A549 (cell line): Measurements from ENCODE around the gene AAK1. TPM values are rescaled to one million over a fixed set of nuclear protein-coding genes. Genes with fewer than 3 reads are reported as not detected.

Experiments
- ATAC-seq, 2 experiments: fragments of 200-7000 bp in 1 of 2; fragments of >200 bp in 1 of 2; cut with Nextera tagmentation in 1 of 2; cut with Tn5 transposase in 1 of 2; 3 replicates each; pipeline versions ENCODE4 v1.8.0 to v1.9.1; 2018 to 2020; ENCODE audit warnings: mild to moderate bottlenecking in 1 of 2, moderate library complexity in 1 of 2
- CTCF ChIA-PET: fragments of 300-600 bp; sonication (Branson Sonifier 250); formaldehyde crosslinking; extraction: SDS; loops from one replicate; lab custom pipeline; 2021; ENCODE audit warnings: antibody characterized with exemption, inconsistent platforms; lab: Yijun Ruan, JAX
- POLR2A ChIA-PET: fragments of 350-600 bp; formaldehyde crosslinking; extraction: SDS; loops from one replicate; lab custom pipeline; 2021; ENCODE audit warnings: antibody characterized with exemption, inconsistent platforms; lab: Yijun Ruan, JAX
- DNase-seq, 2 experiments: peaks; one replicate each; pipeline versions ENCODE4 v3.0.0 to v3.0.0-alpha.2; 2011 to 2016; ENCODE audit warnings: low read depth in 1 of 2, low spot score in 1 of 2
- FAIRE-seq: peaks from 2 replicates; lab custom pipeline; 2011; peaks lifted over from hg19 to GRCh38; lab: Jason Lieb, UNC
- H3K27ac ChIP-seq, 2 experiments: fragments of >200 bp; sonication (Bioruptor Twin); formaldehyde crosslinking; 3 replicates each; pipeline ENCODE4 v1.5.1; 2016 to 2017
- H3K4me1 ChIP-seq: fragments of >200 bp; sonication (Bioruptor Twin); formaldehyde crosslinking; 3 replicates; pipeline ENCODE4 v1.6.1; 2016
- H3K4me2 ChIP-seq: fragments of >200 bp; sonication (Bioruptor Twin); formaldehyde crosslinking; 3 replicates; pipeline ENCODE4 v1.6.1; 2016
- H3K4me3 ChIP-seq: fragments of >200 bp; sonication (Bioruptor Twin); formaldehyde crosslinking; 3 replicates; pipeline ENCODE4 v1.5.1; 2016
- H3K9me3 ChIP-seq: fragments of >200 bp; sonication (Bioruptor Twin); formaldehyde crosslinking; 3 replicates; pipeline ENCODE4 v1.6.1; 2016
- CHD2 ChIP-seq: fragments of 150-350 bp; IDR thresholded peaks from 2 replicates; pipeline ENCODE4 v1.6.1; 2014; ENCODE audit warnings: low read length; ENCODE audit not compliant: partially characterized antibody
- EHF ChIP-seq: fragments of 250-450 bp; sonication (Bioruptor Pico); IDR thresholded peaks from 2 replicates; pipeline ENCODE4 v1.5.0; 2020; ENCODE audit warnings: mild to moderate bottlenecking
- FOSL2 ChIP-seq, 2 experiments: fragments of 450-650 bp in 1 of 2; fragments of >200 bp in 1 of 2; sonication (Bioruptor Twin) in 1 of 2; formaldehyde crosslinking; IDR thresholded peaks; 2 replicates each; pipeline versions ENCODE4 v1.5.0 to v1.6.1; 2016 to 2020; ENCODE audit warnings: mild to moderate bottlenecking in 1 of 2, moderate library complexity in 1 of 2
- GATA3 ChIP-seq: IDR thresholded peaks from 2 replicates; pipeline ENCODE4 v1.6.1; 2012; ENCODE audit warnings: borderline replicate concordance
- HOXB13 ChIP-seq: fragments of 250-450 bp; sonication (Bioruptor Pico); IDR thresholded peaks from 2 replicates; pipeline ENCODE4 v1.5.0; 2020; ENCODE audit warnings: low read depth, mild to moderate bottlenecking, moderate library complexity
- HOXB5 ChIP-seq: fragments of 250-450 bp; sonication (Bioruptor Pico); IDR thresholded peaks from 2 replicates; pipeline ENCODE4 v1.5.0; 2020; ENCODE audit warnings: mild to moderate bottlenecking, moderate library complexity
- KDM1A ChIP-seq: fragments of 200-600 bp; sonication (generic); IDR thresholded peaks from 2 replicates; pipeline ENCODE4 v1.6.1; 2016; ENCODE audit warnings: low read depth, mild to moderate bottlenecking
- KDM5A ChIP-seq: fragments of 200-600 bp; sonication (generic); IDR thresholded peaks from 2 replicates; pipeline ENCODE4 v1.6.1; 2016; ENCODE audit warnings: antibody characterized with exemption, mild to moderate bottlenecking
- MAFK ChIP-seq: fragments of 450-650 bp; IDR thresholded peaks from 2 replicates; pipeline ENCODE4 v1.6.1; 2014; ENCODE audit not compliant: partially characterized antibody
- MYC ChIP-seq: IDR thresholded peaks from 2 replicates; pipeline ENCODE4 v1.6.1; 2012; ENCODE audit warnings: mild to moderate bottlenecking, inconsistent platforms, low read length, improper control_type of control experiment, borderline replicate concordance
- RAD21 ChIP-seq, 2 experiments: fragments of >200 bp in 1 of 2; sonication (Bioruptor Twin) in 1 of 2; formaldehyde crosslinking in 1 of 2; IDR thresholded peaks in 1 of 2; conservative IDR thresholded peaks in 1 of 2; 2 replicates in 1 of 2; 3 replicates in 1 of 2; pipeline ENCODE4 v1.6.1; 2012 to 2018; ENCODE audit warnings: inconsistent platforms in 1 of 2
- RARB ChIP-seq: fragments of 250-450 bp; sonication (Bioruptor Pico); IDR thresholded peaks from 2 replicates; pipeline ENCODE4 v1.8.0; 2021; ENCODE audit warnings: mild to moderate bottlenecking, moderate library complexity
- SMC3 ChIP-seq: fragments of >200 bp; sonication (Bioruptor Twin); formaldehyde crosslinking; IDR thresholded peaks from 3 replicates; pipeline ENCODE4 v1.6.1; 2018; ENCODE audit warnings: inconsistent platforms
- ZC3H11A ChIP-seq: fragments of 450-650 bp; IDR thresholded peaks from 2 replicates; pipeline ENCODE4 v1.6.1; 2014; ENCODE audit warnings: antibody characterized with exemption, mild to moderate bottlenecking
- ZFP36 ChIP-seq: fragments of 450-650 bp; IDR thresholded peaks from 2 replicates; pipeline ENCODE4 v1.6.1; 2014; ENCODE audit warnings: borderline replicate concordance; ENCODE audit not compliant: partially characterized antibody
- ZSCAN20 ChIP-seq: fragments of 250-450 bp; sonication (Bioruptor Pico); IDR thresholded peaks from 2 replicates; pipeline ENCODE4 v1.8.0; 2022; ENCODE audit warnings: mild to moderate bottlenecking, moderate library complexity
- WGBS: methylation state at CpG from one replicate; pipeline ENCODE4 v1.1.6; 2017; ENCODE audit errors: missing lambda C conversion rate; 5-methylcytosine and 5-hydroxymethylcytosine counted together
- polyA plus RNA-seq, 4 experiments: library from polyadenylated mRNA; depleted of rRNA in 3 of 4; stranded (reverse); fragments of >200 nt; fragmentation: RNase III in 1 of 4; extraction: RNeasy Plus Mini Kit Qiagen cat#74134 plus additional on column Dnase treatment in 1 of 4; gene quantifications; 2 replicates in 3 of 4; 3 replicates in 1 of 4; pipeline ENCODE4 v1.2.3, GENCODE V29; 2011 to 2017
- TF ChIP-seq, protein P1 (sequence below): fragments of >200 bp; sonication (Bioruptor Twin); formaldehyde crosslinking; IDR thresholded peaks from 3 replicates; pipeline ENCODE4 v1.5.1; 2016
- TF ChIP-seq, protein P2 (sequence below): fragments of 450-650 bp; IDR thresholded peaks from 2 replicates; pipeline ENCODE4 v1.6.1; 2014; ENCODE audit warnings: antibody characterized with exemption
- TF ChIP-seq, protein P3 (sequence below): IDR thresholded peaks from 2 replicates; pipeline ENCODE4 v1.6.1; 2012
- TF ChIP-seq, protein P4 (sequence below): IDR thresholded peaks from 2 replicates; pipeline ENCODE4 v1.6.1; 2012
- TF ChIP-seq, protein P5 (sequence below): IDR thresholded peaks from 2 replicates; pipeline ENCODE4 v1.6.1; 2012; ENCODE audit warnings: low read depth, borderline replicate concordance

The AAK1 gene
- polyA plus RNA-seq, 2 of the 4 experiments (the other 2 are of a cell fraction): 15.9 to 25.7 TPM

DNA sequence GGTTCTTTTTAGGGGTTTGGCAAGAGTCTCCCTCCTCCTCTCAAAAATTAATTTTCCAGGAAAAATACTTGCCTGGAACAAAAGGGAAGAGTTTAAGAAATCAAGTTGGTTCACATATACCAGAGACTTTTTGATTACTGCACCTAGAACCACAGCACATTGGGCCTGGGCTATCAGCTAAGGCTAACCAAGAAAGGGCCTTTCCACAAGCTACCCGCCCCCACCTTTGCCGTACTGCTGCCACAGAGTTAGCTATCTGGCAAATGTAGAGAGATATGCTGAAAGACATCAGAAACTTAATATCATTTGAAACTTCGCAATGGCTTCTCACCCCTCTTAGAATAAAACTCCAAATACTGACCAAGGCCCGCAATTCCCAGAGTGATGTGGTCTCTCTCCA, 76.9 kb downstream of the AAK1 start (continued):
- TF ChIP-seq MYC (no peak), ZFP36 (no peak)

DNA sequence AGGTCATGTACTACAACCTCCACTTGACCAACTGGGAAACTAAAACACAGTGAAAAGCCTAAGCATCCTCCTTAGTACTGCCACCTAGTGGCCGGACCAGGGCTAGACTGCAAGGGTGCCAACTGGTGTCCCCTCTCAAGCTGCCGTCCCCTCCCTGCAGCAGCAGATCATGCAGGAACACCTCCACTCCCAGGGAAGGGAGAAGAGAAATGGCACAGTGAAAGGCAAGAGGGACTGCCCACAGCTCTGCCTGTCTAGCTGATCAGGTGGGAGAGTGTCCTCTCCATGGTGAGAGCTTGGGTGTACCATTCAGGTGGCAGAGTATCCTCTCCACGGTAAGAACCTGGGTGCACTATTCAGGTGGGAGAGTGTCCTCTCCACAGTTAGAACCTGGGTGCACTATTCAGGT, 78.1 kb downstream of the AAK1 start:
- ATAC-seq (peak; percentile 66 to 82; a peak in 5 of 6 replicates), DNase-seq (peak; percentile 50 to 70), FAIRE-seq (no peak)
- ChIA-PET POLR2A (interaction anchor here (1.3 kb wide), 1 partner anchor 78 kb away, joined by 3 read pairs; the partner anchor contains the start of gene AAK1), CTCF (interaction anchor here (0.6 to 5.7 kb wide), 45 partner anchors 8 to 399 kb away, joined by 3 to 66 read pairs (median 5); no protein-coding TSS in a partner anchor)
- no peak overlapping the region for H3K4me3 ChIP-seq
- H3K4me1 ChIP-seq: peaks cover 55% of the 10 kb centered on the region
- WGBS: 46% methylated on average over 3 of the region's 3 CpGs
- no peak overlapping the region for H3K27ac ChIP-seq
- H3K9me3 ChIP-seq: no peaks in the 10 kb centered on the region
- H3K4me2 ChIP-seq: no peak overlapping the region
- TF ChIP-seq ZSCAN20: no peak
- no peak for TF ChIP-seq ZC3H11A
- TF ChIP-seq, protein P1, sequence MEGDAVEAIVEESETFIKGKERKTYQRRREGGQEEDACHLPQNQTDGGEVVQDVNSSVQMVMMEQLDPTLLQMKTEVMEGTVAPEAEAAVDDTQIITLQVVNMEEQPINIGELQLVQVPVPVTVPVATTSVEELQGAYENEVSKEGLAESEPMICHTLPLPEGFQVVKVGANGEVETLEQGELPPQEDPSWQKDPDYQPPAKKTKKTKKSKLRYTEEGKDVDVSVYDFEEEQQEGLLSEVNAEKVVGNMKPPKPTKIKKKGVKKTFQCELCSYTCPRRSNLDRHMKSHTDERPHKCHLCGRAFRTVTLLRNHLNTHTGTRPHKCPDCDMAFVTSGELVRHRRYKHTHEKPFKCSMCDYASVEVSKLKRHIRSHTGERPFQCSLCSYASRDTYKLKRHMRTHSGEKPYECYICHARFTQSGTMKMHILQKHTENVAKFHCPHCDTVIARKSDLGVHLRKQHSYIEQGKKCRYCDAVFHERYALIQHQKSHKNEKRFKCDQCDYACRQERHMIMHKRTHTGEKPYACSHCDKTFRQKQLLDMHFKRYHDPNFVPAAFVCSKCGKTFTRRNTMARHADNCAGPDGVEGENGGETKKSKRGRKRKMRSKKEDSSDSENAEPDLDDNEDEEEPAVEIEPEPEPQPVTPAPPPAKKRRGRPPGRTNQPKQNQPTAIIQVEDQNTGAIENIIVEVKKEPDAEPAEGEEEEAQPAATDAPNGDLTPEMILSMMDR: peak; percentile 80
- TF ChIP-seq SMC3: peak; percentile 40; the same call in 1 of the 3 replicates
- peak; percentile 45 to 54; a peak in 4 of 5 replicates for TF ChIP-seq RAD21 (conservative IDR thresholded peaks at IDR 0.05 in 1 of 2, IDR thresholded peaks at IDR 0.05 in 1 of 2)
- TF ChIP-seq KDM5A: no peak

DNA sequence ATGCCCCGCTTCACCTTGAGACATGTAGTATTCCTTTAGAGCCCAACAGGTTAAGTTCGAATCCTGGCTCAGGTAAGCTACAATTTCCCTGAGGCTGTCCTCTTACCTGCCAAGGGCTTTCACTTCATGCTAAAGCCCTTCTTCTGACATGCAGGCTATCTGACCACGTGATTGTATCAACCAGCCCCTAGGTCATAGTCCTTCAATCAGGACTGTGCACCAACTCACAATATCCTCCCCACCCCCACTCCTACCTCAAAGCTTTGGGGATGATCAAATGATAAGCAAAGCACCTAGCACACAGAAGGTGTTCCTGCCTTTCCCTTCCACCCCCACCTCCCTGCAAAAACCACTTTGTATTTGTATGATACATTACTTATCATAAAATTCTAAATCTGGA, 78.9 kb downstream of the AAK1 start:
- WGBS: 74% methylated on average over 3 of the region's 3 CpGs
- Histone ChIP-seq H3K27ac (no peak overlapping the region), H3K4me3 (no peak overlapping the region), H3K9me3 (no peaks in the 10 kb centered on the region), H3K4me2 (no peak overlapping the region), H3K4me1 (peaks cover 53% of the 10 kb centered on the region)
- POLR2A ChIA-PET: no interaction called here
- CTCF ChIA-PET: interaction anchor here (0.7 to 5.7 kb wide), 35 partner anchors 8 to 266 kb away, joined by 3 to 66 read pairs (median 6); partner anchors contain the start of gene AAK1
- ATAC-seq (no peak), DNase-seq (no peak), FAIRE-seq (no peak)
- no peak for TF ChIP-seq SMC3
- no peak for TF ChIP-seq CHD2
- no peak for TF ChIP-seq MAFK
- TF ChIP-seq, protein P1: no peak
- TF ChIP-seq RARB: no peak
- no peak for TF ChIP-seq FOSL2 (IDR thresholded peaks at IDR 0.05)
- TF ChIP-seq FOSL2 (CRISPR knock-in tag; IDR thresholded peaks at IDR 0.05): no peak
- TF ChIP-seq, protein P2, sequence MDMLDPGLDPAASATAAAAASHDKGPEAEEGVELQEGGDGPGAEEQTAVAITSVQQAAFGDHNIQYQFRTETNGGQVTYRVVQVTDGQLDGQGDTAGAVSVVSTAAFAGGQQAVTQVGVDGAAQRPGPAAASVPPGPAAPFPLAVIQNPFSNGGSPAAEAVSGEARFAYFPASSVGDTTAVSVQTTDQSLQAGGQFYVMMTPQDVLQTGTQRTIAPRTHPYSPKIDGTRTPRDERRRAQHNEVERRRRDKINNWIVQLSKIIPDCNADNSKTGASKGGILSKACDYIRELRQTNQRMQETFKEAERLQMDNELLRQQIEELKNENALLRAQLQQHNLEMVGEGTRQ: no peak
- TF ChIP-seq, protein P3, sequence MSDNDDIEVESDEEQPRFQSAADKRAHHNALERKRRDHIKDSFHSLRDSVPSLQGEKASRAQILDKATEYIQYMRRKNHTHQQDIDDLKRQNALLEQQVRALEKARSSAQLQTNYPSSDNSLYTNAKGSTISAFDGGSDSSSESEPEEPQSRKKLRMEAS: no peak
- TF ChIP-seq, protein P4, sequence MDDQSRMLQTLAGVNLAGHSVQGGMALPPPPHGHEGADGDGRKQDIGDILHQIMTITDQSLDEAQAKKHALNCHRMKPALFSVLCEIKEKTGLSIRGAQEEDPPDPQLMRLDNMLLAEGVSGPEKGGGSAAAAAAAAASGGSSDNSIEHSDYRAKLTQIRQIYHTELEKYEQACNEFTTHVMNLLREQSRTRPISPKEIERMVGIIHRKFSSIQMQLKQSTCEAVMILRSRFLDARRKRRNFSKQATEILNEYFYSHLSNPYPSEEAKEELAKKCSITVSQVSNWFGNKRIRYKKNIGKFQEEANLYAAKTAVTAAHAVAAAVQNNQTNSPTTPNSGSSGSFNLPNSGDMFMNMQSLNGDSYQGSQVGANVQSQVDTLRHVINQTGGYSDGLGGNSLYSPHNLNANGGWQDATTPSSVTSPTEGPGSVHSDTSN: no peak
- TF ChIP-seq EHF (CRISPR knock-in tag): no peak
- no peak for TF ChIP-seq HOXB13 (CRISPR knock-in tag)
- no peak for TF ChIP-seq HOXB5
- no peak for TF ChIP-seq GATA3
- TF ChIP-seq KDM1A: no peak
- TF ChIP-seq, protein P5, sequence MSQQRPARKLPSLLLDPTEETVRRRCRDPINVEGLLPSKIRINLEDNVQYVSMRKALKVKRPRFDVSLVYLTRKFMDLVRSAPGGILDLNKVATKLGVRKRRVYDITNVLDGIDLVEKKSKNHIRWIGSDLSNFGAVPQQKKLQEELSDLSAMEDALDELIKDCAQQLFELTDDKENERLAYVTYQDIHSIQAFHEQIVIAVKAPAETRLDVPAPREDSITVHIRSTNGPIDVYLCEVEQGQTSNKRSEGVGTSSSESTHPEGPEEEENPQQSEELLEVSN: no peak
